GM11168 (cell line): ENCODE measurements around the gene ULBP2.
"Not testable (repeated sequence)": the region's sequence is repeated elsewhere in the genome, so short reads cannot be mapped to it uniquely, and the experiment has no call there.

Source experiments
- in situ Hi-C: fragments of 300-500 bp; cut with MboI; formaldehyde crosslinking; loops from one replicate; pipeline ENCODE4 v1.12.0; 2022; ENCODE audit warnings: low sequenced_read_pairs; ENCODE audit not compliant: unreplicated experiment

Gene ULBP2

DNA sequence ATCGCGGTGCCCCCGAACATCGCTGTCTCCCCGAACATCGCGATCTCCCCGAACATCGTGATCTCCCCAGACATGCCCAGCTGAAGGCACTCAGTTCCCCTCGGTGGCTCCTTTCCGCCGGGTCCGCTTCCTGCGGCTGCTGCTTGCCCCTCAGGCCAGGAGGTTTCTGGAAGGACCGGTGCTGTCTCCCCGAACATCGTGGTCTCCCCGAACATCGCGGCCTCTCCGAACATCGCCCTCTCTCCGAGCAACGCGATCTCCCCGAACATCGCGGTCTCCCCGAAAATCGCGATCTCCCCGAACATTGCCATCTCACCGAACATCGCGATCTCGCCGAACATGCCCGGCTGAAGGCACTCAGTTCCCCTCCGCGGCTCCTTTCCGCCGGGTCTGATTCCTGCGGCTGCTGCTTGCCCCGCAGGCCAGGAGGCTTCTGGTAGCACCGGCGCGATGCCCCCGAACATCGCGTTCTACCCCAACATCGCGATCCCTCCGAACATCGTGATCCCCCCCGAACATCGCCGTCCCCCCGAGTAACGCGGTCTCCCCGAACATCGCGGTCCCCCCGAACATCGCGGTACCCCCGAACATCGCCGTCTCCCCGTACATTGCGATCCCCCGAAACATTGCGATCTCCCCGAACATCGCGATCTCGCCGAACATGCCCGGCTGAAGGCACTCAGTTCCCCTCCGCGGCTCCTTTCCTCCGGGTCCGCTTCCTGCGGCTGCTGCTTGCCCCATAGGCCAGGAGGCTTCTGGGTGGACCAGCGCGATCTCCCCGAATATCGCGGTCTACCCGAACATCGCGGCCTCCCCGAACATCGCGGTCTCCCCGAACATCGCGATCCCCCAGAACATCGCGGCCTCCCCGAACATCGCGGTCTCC, 22.7 kb downstream of the ULBP2 start:
- in situ Hi-C loops = no loop called here

DNA sequence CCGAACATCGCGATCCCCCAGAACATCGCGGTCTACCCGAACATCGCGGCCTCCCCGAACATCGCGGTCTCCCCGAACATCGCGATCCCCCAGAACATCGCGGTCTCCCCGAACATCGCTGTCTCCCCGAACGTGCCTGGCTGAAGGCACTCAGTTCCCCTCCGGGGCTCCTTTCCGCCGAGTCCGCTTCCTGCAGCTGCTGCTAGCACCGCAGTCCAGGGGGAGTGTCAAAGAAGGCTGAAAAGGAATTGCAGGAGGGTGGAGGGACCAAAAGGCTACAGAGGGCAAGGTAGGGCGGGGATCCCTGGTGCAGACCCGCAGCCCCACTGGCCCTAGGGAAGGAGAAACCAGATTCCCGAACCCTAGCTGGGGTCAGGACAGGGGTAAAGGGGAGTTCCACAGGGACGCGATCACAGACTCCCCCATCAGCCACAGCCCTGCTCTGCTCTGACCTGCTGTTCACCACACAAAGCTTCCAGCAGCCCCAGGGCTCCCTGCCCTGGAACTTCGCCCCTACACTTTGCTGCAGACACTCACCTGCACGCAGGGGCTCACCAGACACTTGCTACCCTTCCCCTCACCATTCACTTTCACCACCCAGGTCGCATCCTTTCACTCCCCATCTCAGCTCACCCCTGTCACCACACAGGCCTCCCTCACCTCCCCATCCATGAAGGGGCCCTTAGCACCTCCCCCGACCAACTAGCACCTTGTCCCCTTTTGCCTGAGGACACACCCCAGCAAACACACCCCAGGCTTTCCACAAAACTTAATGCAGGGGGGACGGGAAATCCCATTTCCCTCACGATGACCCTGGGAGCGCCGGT, 23.6 kb downstream of the ULBP2 start:
- in situ Hi-C loops = no loop called here

DNA sequence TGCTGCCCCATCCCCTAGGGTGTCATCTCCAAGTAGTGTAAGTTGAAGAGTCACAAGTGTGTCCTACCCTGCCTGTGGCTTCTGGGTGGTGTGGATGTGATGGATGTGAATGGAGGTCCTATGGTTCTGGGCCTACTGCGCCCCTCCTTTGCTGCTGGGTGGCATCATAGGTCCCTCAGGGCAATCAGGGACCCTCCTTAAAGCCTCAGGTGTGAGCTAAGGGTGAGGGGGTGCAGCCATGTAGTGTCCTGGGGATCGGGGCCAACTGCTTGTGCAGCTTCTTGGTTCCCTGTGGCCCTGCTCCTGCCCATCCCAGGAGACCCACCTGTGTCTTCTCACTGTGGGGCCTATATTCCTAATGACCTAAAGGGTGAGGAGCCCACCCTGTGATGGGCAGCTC, 24.5 kb downstream of the ULBP2 start:
- in situ Hi-C loops = not testable (repeated sequence)

DNA sequence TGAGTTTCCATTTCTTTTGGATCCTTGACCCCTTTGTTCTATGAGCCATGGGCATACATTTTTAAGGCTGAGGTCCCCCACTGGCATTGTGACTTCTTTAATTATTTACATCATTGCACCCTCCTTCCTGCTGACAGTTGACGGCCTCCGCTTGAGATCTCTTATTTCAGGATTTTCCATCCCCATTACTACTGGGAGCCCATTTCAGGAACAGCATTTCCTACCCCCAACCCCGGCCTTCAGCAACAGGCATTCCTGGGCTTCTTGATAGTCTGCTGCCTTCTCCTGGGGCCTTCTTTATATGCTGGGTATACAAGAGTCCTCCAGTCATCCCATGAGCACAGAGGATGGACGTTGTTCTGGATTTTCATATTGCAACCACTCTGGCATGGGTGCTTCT, 25.8 kb downstream of the ULBP2 start:
- in situ Hi-C loops = no loop called here

DNA sequence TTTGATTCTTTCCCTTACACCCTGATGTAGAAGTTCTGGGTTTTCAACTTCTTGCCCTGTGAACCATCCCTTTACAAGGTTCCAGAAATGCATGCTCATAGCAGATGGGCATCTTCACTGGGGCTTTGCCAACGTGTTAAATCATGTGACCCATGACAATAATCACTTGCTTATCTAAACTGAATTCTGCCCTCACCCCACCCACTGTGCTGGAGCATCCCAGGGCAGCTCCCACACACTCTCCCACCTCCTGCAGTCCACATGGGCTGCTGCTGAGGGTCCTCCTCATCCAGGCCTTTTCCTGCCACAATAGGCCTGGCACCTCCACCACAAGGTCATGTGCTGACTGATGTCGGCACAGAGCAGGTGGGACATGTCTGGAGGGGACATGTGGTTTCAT, 26.2 kb downstream of the ULBP2 start:
- in situ Hi-C loops = not testable (repeated sequence)

DNA sequence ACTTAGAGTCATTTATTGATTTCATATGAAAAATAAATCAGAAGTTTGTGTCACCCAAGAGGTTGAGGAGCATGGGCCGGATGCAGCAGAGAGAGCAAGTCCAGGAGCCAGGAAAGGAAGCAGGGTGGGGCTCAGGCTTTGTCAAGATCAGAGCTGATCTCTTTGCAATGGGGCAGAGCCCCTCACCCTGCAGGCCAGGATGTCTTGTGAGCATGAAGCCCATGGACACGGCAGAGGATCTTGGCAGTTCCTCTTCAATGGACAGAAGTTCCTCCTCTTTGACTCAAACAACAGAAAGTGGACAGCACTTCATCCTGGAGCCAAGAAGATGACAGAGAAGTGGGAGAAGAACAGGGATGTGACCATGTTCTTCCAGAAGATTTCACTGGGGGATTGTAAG, 27.1 kb downstream of the ULBP2 start:
- in situ Hi-C loops = not testable (repeated sequence)

DNA sequence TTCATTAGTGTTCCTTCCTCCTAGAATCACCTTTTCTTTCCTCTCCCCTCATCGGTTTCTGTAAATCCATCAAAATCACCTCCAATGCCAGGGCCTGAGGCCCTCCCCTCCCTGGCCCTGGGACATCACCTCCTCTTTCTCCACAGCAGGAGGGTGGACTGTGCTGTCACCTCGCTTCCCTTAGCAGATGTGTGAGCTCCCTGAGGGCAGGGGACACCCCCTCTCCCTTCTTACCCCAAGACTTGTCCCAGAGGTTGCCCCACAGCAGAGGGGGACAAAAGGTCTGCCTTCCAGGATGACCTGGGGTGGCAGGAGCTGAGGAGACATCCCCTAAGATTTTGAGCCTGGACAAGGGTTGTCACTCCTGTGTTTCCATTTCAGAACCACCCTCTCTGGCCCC, 27.8 kb downstream of the ULBP2 start:
- in situ Hi-C loops = no loop called here

DNA sequence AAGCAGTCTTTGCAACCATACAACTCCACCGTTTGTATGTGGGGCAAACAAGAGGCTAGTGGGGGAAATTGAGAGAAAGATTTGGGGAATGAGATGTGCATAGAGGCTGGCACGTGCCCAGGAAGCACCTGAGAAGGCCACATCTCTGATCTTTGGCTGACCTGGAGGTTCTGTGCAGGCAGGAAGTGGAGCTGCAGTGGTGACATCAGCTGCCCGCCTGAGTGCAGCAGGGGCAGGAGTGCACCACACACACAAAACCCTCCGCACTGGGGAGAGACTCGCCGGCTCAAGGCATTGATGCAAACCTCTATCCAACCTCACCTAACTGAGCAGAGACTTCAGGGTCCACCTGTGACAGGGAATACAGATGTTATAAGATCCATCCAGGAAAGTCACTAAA, 32.6 kb downstream of the ULBP2 start:
- in situ Hi-C loops = not testable (repeated sequence)

DNA sequence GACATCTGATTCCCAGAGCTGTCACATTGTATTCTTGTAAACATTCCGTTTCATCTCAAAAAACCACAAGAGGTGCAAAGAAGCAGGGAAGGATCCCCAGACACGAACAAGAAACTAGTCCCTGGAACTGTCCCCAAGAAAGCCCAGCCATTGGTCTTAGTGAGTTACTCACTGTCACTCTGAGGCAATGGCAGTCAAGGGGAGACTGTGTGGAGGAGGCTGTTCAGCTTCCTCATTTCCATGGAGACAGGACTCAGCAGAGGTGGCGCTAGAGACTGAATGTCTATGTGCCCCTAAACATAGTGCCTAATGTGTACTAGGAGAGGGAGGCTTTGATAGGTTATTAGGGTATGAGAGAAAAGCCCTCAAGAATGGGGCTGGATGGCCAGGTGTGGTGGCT, 33.0 kb downstream of the ULBP2 start:
- in situ Hi-C loops = no loop called here

DNA sequence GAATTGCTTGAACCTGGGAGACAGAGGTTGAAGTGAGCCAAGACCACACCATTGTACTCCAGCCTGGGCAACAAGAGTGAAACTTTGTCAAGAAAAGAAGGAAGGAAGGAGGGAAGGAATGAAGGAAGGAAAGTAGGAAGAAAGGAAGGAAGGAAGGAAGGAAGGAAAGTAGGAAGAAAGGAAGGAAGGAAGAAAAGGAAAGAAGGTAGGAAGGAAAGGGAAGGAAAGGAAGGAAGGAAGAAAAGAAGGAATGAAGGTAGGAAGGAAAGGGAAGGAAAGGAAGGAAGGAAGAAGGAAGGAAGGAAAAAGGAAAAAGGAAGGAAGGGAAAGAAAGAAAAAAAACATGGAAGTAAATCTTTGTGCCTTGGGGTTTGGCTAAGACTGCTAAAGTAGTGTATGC, 33.6 kb downstream of the ULBP2 start:
- in situ Hi-C loops = no loop called here

DNA sequence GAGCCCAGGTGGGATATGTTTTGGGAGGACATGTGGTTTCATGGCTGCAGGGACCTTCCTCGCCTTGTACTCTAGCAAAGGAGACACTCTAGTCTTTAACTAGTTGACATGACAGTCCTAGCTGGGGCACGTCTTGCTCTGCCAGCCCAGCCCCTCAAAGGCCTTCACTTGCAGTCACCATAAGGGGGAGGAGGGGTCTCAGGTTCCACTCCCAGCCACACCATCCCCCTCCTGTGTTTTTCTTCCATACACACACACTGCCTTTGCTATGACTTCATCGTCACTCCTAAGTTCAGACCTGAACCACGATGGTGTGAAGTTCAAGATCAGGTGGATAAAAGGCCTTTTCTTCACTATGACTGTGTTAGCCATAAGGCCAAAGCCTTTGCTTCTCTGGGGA, 35.4 kb downstream of the ULBP2 start:
- in situ Hi-C loops = no loop called here

DNA sequence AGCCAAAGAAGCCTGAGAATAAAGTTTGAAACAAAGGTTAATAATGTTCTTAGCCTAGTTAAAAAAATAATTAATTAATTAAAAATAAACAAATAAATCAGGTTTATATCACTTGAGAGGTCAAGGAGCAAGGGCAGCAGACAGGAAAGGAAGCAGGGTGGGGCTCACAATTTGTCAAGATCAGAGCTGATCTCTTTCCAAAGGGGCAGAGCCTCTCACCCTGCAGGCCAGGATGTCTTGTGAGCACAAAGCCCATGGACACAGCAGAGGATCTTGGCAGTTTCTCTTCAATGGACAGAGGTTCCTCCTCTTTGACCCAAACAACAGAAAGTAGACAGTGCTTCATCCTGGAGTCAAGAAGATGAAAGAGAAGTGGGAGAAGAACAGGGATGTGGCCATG, 36.8 kb downstream of the ULBP2 start:
- in situ Hi-C loops = no loop called here

DNA sequence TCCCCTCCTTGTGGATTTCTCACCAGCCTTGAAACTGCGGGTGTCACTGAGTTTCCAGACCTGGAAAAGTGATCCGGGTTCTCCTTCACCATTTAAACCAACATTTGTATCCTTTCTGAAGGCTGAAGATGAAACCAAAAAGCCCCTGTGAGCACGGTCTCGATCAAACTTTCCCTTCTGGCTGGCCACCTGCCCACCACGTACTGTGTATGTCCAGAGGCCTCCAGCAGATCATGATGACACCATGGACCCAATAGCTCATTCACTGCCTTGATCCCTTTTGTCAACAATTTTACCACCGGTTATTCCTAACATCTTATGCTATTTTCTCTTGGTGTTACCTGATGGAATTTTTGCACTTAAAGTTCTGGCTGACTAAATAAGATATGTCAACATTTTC, 37.5 kb downstream of the ULBP2 start:
- in situ Hi-C loops = no loop called here

DNA sequence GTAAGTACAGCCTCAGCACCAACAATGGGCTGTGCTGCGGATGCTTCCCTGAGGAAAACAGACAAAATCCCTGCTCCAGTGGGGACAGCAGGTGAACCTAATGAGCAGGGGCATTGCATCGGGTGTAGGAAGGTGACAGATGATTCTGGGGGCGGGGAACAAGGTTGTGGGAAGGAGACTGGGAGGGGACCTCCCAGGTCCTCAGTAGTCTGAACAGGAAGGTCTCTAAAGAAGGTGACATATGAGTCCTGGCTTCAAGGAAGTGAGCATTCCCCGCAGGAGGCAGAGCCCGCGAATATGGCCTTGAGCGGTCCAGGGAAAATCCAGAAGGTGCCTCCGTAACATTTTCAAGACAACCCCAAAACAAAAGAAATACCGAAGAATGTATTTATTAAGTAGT, 41.3 kb downstream of the ULBP2 start:
- in situ Hi-C loops = no loop called here

DNA sequence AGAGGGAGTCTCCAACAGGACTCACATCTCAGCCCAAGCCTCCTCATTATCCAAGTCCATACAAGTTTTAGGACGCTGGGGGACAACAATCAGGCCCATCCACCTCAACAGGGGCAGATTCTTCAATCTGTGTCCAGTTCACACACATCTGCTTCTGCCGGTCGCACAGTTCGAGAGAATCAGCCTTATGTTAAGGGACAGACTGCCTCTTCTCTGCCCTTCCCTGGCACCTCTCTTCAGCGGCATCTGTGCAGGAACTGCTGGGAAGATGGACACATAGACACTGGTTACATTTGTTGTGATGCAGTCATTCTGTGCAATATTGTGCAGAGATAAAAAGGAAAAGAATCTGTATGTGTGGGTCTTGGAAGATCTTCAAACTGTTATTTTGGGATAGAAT, 43.0 kb downstream of the ULBP2 start:
- in situ Hi-C loops = no loop called here

DNA sequence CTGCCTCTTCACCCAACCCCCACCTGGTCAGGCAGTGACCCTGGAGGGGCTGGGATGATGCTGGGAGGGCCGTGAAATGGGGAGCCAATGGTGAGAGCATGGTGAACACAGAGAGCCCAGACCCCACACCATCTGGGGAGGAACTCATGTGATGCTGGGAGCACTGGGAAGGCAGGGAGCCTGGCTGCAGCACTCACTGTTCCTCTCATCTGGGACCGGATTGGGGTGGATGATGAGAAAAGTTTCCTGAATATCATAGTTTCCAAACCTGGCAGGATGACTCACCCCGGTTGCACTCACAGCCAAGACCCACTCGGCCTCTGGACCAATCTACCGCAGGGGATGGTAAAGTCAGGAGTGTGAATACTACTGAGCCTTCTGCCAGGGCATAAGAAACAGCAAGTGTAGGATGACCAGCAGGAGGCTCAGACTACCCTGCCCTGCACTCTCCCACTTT, 43.7 kb downstream of the ULBP2 start:
- in situ Hi-C loops = no loop called here

DNA sequence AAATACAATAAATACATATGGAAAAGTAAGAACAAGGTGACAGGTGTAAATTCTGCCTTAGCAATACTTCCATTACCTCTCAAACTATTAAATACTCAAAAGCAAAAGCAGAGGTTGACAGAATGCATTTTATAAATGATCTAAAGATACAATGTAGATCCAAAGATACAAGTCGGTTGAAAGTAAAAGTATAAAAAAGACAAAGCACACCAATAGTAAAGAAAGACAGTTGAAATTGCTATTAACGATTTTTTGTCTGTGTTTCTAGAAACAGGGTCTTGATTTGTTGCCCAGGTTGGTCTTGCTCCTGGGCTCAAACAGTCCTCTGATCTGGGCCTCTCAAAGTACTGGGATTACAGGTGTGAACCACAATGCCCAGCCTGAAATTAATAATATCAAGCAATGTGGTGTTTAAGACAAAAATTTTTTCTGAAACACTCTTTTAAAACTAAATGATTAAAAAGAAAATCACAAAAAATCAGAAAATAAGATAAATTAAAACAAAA, 45.8 kb downstream of the ULBP2 start:
- in situ Hi-C loops = no loop called here

DNA sequence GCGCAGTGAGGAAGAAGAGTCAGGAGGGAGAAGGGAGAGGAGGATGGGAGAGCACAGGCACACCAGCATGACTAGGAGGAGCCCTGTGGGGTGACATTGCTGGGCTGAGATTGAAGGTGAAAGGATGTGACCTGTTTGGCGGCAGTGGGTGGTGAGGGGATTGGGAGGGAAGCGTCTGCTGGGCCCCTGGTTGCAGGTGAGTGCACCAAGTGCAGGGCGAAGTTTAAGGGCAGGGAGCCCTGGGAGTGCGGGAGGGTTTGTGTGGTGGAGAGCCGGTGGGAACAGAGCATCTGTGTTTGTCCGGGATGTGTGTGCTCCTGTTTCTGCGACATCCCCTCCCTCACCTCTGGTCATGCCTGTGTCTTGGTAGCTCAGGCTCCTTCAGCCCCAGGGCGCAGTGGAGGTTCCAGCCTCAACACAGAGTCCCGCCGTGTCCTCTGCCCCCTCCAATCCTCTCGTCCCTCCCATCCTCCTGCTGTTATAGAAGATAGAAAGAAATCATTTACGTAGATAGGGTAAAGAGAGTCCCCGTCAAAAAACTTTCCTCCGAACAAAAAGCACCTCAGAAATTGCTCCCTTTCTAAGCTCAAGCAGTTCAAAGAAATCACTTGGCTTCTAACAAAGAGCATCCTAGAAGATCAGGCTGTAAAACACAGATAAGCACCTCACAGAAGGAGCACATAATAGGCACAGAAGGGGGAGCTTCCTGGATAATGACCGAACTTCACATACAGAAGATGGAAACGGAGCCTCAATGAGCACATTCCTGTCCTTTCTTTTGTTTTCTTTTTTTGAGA, 46.9 kb downstream of the ULBP2 start:
- in situ Hi-C loops = no loop called here

DNA sequence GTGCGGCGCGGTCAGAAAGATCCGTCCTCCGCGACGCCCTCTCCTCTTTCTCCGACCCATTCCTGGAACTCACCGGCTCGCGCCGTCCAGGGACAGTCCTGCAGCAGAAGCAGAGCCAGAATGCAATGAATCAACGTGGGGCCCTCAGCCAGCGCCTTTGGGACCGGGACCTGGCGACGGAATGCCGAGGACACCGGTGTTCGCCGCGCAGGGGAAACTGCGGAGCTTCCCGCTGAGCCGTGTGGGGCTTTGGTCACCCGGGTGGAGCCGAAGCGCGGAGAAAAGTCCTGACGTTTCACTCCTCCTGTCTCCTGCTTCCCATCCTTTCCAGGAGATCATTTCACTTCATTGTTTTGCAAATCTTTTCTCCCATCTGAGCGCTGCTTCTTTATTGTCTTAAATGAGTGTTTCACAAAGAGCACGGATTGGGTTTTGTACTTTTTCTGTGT, 48.4 kb downstream of the ULBP2 start:
- in situ Hi-C loops = no loop called here
